ENCODE results near the gene NPAS3. TPM values are rescaled to one million over a fixed set of nuclear protein-coding genes. Genes with fewer than 3 reads are reported as not detected.

Gene NPAS3
- total and polyA plus RNA-seq, 8 donors: 0.09 to 0.79 (median 0.56) TPM

DNA sequence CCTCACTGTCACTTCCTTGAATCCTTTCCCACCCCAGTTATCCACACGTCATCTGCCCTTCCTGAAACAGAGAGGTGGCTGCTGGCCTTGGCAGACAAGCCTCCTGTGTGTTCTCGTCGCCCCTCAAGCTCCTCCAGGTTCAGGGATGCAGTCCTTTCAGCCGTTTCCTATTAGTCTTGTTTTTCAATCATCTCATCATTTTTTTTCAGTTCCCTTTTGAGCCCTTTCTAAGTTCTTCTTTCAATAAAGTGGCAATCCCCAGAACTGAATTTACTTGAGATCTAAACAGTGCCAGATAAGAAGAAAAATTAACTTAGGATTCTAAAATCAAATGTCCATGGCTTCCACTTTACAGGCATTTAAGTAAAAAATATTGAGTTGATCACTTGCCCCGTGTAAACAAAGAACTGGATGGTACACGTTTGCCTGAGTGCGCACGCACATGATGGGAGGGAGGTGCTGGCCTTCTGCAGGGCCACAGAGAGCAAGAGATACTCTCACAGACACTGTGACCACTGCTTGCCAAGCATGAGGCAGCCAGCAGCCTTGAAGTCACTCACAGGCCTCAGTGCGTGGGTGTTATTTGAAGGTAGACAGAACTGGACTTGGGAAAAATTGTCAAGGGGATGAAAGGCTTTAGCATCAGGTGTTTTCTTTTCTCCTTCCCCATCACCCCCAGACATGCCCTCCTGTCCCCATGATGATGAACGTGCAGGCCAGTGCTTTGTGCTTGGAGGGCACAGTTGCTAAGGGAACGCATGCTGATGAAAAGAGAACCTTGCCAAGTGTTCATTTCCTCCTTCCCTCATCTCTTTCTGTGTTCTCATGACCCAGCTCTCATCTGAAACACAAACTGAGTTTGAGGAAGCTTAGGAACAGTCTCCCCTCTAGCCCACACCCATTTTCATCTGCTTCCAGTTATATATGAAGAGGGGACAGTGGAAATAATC, 603.9 kb downstream of the NPAS3 start:
- Histone ChIP-seq H3K36me3 (no peaks in the 10 kb centered on the region), H3K4me3 (no peak overlapping the region), H3K9me3 (no peaks in the 10 kb centered on the region), H3K27me3 (no peaks in the 10 kb centered on the region), H3K27ac (no peak overlapping the region), H3K4me1 (no peaks in the 10 kb centered on the region)
- ATAC-seq: no peak
- intact Hi-C loops (cut with DNase I): no loop called here
- no peak for DNase-seq
- TF ChIP-seq, protein P1, sequence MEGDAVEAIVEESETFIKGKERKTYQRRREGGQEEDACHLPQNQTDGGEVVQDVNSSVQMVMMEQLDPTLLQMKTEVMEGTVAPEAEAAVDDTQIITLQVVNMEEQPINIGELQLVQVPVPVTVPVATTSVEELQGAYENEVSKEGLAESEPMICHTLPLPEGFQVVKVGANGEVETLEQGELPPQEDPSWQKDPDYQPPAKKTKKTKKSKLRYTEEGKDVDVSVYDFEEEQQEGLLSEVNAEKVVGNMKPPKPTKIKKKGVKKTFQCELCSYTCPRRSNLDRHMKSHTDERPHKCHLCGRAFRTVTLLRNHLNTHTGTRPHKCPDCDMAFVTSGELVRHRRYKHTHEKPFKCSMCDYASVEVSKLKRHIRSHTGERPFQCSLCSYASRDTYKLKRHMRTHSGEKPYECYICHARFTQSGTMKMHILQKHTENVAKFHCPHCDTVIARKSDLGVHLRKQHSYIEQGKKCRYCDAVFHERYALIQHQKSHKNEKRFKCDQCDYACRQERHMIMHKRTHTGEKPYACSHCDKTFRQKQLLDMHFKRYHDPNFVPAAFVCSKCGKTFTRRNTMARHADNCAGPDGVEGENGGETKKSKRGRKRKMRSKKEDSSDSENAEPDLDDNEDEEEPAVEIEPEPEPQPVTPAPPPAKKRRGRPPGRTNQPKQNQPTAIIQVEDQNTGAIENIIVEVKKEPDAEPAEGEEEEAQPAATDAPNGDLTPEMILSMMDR (IDR thresholded peaks at IDR 0.05): no peak

DNA sequence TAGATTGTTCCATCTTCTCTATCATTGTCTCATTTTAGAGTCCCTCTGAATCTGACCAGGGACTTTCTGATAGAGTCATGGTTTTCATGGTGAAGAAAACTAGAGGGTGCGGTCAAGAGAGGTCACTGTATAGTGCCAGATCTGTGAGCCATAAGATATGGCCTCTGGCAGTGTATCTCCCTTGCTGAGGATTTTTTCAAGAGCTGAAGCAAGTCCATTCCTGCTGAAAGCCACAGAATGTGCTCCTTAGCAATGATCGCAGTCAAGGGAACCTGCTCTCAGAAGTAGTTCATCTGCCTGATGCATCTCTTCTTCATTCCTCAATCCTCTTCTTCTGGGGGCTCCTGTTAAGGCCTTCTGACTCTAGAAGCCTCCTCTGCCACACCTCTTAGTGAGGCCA, 607.0 kb downstream of the NPAS3 start:
- H3K27ac ChIP-seq: no peak overlapping the region
- no peak overlapping the region for H3K4me3 ChIP-seq
- no peak for DNase-seq
- no peaks in the 10 kb centered on the region for H3K9me3 ChIP-seq
- intact Hi-C loops (cut with DNase I): no loop called here
- ATAC-seq: no peak
- no peaks in the 10 kb centered on the region for H3K36me3 ChIP-seq
- H3K4me1 ChIP-seq: no peaks in the 10 kb centered on the region
- no peaks in the 10 kb centered on the region for H3K27me3 ChIP-seq
- TF ChIP-seq, protein P1 (IDR thresholded peaks at IDR 0.05): no peak

DNA sequence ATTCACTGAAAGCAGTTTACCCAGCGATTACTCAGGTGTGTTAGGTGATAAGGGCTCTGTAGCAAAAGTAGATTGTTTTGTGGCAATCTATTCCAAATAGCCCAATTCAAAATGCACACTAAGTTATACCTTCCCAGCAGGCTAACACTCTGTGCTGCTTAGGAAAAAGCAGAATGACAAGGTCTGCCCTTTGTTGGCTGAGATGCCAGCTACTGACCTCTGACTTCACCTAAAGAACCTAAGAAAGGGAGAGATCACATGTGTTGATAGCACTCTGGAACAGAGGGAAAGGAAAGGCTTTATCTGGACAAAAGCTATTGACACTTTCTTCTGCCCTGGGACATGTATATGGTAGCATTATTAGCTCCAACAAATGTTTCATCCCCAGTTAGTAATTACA, 609.9 kb downstream of the NPAS3 start:
- TF ChIP-seq, protein P1 (IDR thresholded peaks at IDR 0.05): no peak
- intact Hi-C loops (cut with DNase I): no loop called here

DNA sequence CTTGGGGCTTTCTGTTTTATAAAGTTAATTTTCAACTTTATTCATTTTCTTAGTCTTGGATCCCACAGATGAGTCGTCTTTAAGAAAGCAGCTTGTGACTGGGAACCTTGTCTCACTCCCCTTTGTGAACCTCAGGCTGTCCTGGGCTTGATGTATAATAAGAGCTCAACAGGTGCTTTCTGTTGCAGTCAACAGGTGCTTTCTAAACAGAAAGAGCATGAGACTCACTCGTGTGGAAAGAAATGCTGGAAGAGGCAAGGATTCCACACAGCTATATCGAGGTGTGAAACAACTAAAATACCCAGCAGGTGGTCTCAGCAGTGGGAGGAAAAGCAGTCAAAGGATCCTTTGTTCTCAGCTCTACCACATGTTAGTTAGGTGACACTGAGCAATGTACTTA, 613.3 kb downstream of the NPAS3 start:
- intact Hi-C loops (cut with DNase I): no loop called here

More for the DNA sequence above, 609.9 kb downstream of the NPAS3 start:
- no peaks in the 10 kb centered on the region for H3K4me1 ChIP-seq
- H3K36me3 ChIP-seq: no peaks in the 10 kb centered on the region
- no peak overlapping the region for H3K4me3 ChIP-seq
- ATAC-seq (no peak), DNase-seq (no peak)
- H3K9me3 ChIP-seq: no peaks in the 10 kb centered on the region
- no peaks in the 10 kb centered on the region for H3K27me3 ChIP-seq
- H3K27ac ChIP-seq: no peak overlapping the region

DNA sequence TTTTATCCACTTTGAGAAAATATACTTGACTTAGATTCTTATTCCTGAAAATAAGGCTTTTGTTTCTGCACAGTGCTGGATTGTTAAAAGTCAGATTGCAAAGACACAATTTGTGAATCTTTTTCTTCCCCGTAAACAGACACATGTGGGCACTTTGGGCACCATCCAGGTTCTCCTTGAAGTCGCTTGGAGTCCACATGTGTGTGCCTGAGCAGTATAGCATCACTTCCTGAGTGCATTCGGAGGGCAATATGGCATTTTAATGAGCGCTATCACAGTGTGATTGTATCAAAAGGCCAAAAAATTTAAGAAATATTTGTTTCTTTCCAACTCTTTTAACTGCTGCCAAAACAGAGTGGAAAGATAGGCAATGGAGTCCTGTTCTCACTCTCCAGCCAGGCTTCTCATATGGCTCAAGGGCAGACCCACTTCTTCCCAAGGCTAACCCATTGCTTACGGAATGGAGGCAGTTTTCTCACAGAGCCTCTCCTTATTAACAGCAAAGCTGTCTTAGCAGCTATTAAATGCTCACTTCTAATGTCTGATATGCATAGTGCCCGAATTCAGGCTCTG, 615.1 kb downstream of the NPAS3 start:
- Histone ChIP-seq H3K36me3 (no peaks in the 10 kb centered on the region), H3K9me3 (no peaks in the 10 kb centered on the region), H3K27me3 (no peaks in the 10 kb centered on the region), H3K27ac (no peak overlapping the region), H3K4me3 (no peak overlapping the region), H3K4me1 (no peaks in the 10 kb centered on the region)
- DNase-seq (no peak), ATAC-seq (no peak)
- TF ChIP-seq, protein P1 (IDR thresholded peaks at IDR 0.05): no peak
- intact Hi-C loops (cut with DNase I): no loop called here

More for the DNA sequence above, 613.3 kb downstream of the NPAS3 start:
- H3K27me3 ChIP-seq: no peaks in the 10 kb centered on the region
- DNase-seq (no peak), ATAC-seq (no peak)
- H3K9me3 ChIP-seq: no peaks in the 10 kb centered on the region
- no peak overlapping the region for H3K4me3 ChIP-seq
- H3K27ac ChIP-seq: no peak overlapping the region
- TF ChIP-seq, protein P1 (IDR thresholded peaks at IDR 0.05): no peak
- H3K36me3 ChIP-seq: no peaks in the 10 kb centered on the region
- no peaks in the 10 kb centered on the region for H3K4me1 ChIP-seq

All from left lung (tissue), 10 donors.